ENCODE results near the gene TXNRD2.

TXNRD2 gene

GRCh38 chr22:19878461-19879245, 63.0 kb downstream of the TXNRD2 start:
- TF ChIP-seq CTCF (IDR thresholded peaks at IDR 0.05; ENCODE audit: insufficient read depth, missing control alignments) = no peak
- FAIRE-seq = no peak
- no peak for DNase-seq (ENCODE audit: insufficient read length, low spot score)

GRCh38 chr22:19877626-19878339, 63.8 kb downstream of the TXNRD2 start:
- no peak for DNase-seq (ENCODE audit: insufficient read length, low spot score)
- no peak for TF ChIP-seq CTCF (IDR thresholded peaks at IDR 0.05; ENCODE audit: insufficient read depth, missing control alignments)
- FAIRE-seq = no peak

GRCh38 chr22:19876941-19877625, 64.5 kb downstream of the TXNRD2 start:
- DNase-seq (ENCODE audit: insufficient read length, low spot score) = no peak
- TF ChIP-seq CTCF (IDR thresholded peaks at IDR 0.05; ENCODE audit: insufficient read depth, missing control alignments) = no peak
- FAIRE-seq = no peak

- DNase-seq (ENCODE audit: insufficient read length, low spot score) (no peak), FAIRE-seq (no peak)
- no peak for TF ChIP-seq CTCF (IDR thresholded peaks at IDR 0.05; ENCODE audit: insufficient read depth, missing control alignments)
These were observed 65.2 kb downstream of the TXNRD2 start for GRCh38 chr22:19876314-19876940.

GRCh38 chr22:19875531-19876313, 65.9 kb downstream of the TXNRD2 start:
- no peak for DNase-seq (ENCODE audit: insufficient read length, low spot score)
- TF ChIP-seq CTCF (IDR thresholded peaks at IDR 0.05; ENCODE audit: insufficient read depth, missing control alignments) = no peak
- FAIRE-seq = no peak

- FAIRE-seq (no peak), DNase-seq (ENCODE audit: insufficient read length, low spot score) (no peak)
- TF ChIP-seq CTCF (IDR thresholded peaks at IDR 0.05; ENCODE audit: insufficient read depth, missing control alignments) = no peak
These were observed 66.5 kb downstream of the TXNRD2 start for GRCh38 chr22:19875061-19875530.
